GM12873 (cell line): ENCODE data around the gene CACNA1C.

Source experiments
- TF ChIP-seq, protein P1 (sequence below): IDR thresholded peaks from 2 replicates; pipeline ENCODE4 v1.5.1; 2012; ENCODE audit warnings: low read depth, mild to moderate bottlenecking, moderate library complexity, low read length, control low read depth; ENCODE audit not compliant: insufficient read depth; ENCODE audit errors: missing control alignments

Gene CACNA1C

DNA sequence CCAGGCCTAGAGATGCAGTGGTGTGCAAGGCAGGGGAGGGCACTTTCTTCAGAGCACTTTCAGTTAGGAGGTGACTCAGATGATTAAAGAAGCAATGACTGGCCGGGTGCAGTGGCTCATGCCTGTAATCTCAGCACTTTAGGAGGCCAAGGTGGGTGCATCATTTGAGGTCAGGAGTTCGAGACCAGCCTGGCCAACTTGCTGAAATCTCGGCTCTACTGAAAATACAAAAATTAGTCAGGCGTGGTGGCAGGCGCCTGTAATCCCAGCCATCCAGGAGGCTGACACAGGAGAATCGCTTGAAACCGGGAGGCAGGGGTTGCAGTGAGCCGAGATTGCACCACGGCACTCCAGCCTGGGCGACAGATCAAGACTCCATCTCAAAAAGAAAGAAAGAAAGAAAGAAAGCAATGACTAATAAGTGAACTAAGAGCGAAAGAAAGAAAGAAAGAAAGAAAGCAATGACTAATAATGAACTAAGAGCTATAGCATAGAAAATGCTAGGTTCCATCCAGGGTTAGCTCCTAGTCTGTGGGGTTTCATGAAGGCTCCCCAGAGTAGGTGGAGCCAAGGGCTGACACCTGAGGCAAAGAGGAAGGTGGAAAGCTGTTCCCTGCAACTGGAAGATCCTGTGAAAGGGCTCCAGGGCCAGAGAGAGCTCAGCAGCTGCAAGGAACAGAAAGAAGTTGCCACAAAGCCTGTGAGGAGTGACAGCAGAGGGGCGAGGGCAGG, 334.5 kb downstream of the CACNA1C start:
- TF ChIP-seq, protein P1, sequence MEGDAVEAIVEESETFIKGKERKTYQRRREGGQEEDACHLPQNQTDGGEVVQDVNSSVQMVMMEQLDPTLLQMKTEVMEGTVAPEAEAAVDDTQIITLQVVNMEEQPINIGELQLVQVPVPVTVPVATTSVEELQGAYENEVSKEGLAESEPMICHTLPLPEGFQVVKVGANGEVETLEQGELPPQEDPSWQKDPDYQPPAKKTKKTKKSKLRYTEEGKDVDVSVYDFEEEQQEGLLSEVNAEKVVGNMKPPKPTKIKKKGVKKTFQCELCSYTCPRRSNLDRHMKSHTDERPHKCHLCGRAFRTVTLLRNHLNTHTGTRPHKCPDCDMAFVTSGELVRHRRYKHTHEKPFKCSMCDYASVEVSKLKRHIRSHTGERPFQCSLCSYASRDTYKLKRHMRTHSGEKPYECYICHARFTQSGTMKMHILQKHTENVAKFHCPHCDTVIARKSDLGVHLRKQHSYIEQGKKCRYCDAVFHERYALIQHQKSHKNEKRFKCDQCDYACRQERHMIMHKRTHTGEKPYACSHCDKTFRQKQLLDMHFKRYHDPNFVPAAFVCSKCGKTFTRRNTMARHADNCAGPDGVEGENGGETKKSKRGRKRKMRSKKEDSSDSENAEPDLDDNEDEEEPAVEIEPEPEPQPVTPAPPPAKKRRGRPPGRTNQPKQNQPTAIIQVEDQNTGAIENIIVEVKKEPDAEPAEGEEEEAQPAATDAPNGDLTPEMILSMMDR: no peak

DNA sequence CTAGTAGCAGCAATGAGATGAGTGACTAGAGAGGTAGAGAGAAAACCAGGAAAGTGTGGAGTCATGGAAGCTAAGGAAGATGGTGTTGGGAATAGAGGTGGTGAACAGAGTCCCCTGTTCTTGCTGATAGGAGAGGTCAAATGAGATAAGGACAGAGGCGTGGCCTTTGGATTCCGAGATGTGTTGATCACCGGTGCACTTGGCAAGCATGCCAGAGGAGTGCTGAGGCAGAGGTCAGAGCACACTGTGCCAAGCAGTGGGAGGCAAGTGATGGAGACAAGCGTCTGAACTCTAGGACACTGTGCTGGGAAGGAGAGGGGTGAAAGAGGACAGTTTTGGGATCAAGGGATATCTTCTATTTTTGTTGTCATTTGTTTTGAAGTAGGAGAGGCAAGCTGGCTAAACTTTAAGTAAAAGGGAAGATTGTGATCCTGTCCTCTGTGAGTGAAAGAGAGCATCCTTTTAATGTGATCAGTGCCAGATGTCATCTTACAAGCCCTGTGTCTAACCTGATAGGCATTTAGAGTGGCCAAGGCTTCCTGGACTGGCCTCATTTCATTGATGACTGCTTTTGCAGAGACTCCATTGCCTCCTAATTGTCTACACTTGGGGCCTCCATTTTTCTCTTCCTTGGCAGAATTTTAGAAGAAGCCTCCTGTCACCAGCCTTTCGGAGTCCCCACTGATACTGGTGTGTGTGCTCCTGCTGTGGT, 336.4 kb downstream of the CACNA1C start:
- TF ChIP-seq, protein P1: no peak

DNA sequence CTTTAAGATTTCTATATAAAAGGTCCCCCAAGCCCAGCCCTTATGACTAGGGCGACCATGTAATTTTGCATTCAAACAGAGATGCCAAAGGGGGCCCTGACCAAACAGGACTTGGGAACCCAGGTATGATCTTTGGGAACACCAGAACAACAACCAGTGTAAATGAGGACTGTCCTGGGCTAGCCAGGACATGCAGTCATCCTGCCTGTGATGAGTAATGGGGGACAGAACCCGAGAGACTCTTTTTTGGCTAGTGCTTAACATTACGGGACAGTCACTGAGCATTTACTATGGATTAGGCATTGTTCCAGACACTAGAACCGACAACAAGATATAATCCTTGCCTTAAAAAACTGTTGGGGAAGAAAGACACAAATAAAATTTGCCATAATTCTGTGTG, 337.3 kb downstream of the CACNA1C start:
- TF ChIP-seq, protein P1: no peak

DNA sequence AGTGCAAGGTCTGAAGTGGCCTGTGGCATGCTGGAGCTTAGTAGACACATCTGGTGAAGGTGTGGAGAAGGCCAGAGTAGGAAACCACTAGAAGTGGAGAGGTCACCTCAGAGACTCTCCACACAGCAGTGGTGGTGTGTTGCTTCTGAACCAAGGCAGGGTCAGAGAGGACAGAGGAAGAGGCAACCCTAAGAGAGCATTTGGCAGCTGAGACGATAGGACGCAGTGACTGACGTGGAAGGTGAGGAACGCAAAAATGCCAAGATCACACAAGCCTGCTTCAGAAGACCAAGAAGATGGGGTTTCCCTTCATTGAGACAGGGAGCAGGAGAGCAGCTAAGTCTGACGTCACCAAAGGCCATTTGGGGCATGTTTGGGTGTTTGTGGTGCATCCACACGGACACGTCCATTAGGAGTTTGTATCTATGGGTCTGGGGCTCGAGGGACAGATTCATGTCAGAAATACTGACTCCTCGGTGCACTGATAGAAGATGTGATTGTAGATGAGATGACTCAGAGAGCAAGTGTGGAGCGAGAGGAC, 338.1 kb downstream of the CACNA1C start:
- TF ChIP-seq, protein P1: no peak

DNA sequence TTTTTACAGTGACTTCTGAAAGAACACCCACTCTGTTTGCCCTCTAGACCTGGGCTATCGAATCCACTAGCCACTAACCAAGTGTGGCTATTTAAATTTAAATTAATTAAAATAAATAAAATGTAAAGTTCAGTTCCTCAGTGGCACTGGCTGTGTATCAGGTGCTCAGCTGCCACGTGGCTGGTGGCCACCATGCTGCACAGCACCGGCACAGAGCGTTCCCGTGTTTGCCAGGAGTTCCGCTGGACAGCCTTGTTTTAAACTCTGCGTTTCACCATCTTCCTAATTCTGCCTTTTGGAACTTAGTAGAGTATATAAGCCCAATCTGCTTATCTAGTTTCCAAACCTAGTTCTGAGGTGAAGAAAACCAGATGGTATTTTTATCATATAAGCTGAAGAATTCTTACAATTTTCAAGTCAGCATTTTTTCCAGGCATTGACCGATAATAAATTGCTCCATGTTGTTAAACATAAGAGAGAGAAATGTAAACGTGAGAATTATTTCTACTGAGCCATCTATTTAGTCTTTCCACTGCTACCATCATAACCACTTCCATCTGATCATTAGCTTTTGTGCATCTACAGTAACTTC, 339.0 kb downstream of the CACNA1C start:
- TF ChIP-seq, protein P1: no peak

DNA sequence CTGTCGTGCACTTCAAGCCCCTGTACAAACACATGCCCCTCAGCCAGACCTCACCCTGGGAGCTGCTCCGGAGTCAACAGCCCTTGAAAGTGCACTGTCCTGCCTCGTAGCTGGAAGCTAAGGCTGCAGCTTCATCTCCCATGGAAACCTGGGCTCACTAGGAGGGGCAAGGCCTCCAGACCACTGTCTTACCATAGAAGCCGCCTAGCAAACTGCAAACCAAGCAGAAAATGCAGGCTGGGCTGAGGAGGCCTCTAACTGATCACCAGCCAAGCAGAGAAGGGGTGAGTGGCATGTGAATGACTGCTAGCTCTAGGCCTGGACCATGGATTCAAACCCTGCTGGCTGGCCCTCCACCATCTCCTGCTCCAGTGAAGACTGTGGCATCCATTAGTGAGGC, 340.2 kb downstream of the CACNA1C start:
- TF ChIP-seq, protein P1: no peak

DNA sequence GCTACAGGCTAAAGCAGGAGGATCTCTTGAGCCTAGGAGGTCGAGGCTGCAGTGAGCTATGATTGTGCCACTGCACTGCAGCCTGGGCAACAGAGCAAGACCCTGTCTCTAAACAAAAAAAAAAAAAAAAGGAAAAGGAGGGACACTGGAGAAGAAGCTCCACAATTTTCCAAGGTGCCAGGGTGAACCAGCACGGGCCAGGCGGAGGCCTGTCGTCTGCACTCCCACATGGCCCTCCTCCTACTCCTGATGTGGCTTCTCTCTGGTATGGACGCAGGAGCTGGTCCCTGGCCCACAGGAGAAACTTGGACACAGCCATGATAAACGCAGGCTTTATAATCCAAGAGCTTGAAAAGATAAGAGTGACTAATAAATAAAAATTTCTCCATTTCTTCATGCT, 341.2 kb downstream of the CACNA1C start:
- TF ChIP-seq, protein P1: no peak
